ENCODE measurements around the gene VDR.

The VDR gene

GRCh38 chr12:47862881-47863280 is 41.9 kb downstream of the VDR start:
- Histone ChIP-seq H3K4me3 (ENCODE audit: low read length) (no peak overlapping the region), H3K9ac (ENCODE audit: low read length) (no peak overlapping the region), H3K27ac (ENCODE audit: low read length) (no peak overlapping the region), H3K4me2 (ENCODE audit: low read length) (no peak overlapping the region), H3K9me3 (ENCODE audit: insufficient read depth, low read length) (no peaks in the 10 kb centered on the region), H3K36me3 (replicated peaks; ENCODE audit: low read depth, low read length) (no peaks in the 10 kb centered on the region), H3K27me3 (ENCODE audit: low read depth, low read length) (peaks cover 11% of the 10 kb centered on the region; the same call in 1 of the 2 replicates), H3K79me2 (ENCODE audit: low read length) (no peaks in the 10 kb centered on the region), H3K4me1 (ENCODE audit: low read length) (peaks cover 3% of the 10 kb centered on the region), H4K20me1 (ENCODE audit: insufficient read depth, low read length) (no peaks in the 10 kb centered on the region), H2AFZ (ENCODE audit: low read depth, low read length) (no peak overlapping the region)
- TF ChIP-seq, protein P1, sequence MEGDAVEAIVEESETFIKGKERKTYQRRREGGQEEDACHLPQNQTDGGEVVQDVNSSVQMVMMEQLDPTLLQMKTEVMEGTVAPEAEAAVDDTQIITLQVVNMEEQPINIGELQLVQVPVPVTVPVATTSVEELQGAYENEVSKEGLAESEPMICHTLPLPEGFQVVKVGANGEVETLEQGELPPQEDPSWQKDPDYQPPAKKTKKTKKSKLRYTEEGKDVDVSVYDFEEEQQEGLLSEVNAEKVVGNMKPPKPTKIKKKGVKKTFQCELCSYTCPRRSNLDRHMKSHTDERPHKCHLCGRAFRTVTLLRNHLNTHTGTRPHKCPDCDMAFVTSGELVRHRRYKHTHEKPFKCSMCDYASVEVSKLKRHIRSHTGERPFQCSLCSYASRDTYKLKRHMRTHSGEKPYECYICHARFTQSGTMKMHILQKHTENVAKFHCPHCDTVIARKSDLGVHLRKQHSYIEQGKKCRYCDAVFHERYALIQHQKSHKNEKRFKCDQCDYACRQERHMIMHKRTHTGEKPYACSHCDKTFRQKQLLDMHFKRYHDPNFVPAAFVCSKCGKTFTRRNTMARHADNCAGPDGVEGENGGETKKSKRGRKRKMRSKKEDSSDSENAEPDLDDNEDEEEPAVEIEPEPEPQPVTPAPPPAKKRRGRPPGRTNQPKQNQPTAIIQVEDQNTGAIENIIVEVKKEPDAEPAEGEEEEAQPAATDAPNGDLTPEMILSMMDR (IDR thresholded peaks at IDR 0.05; ENCODE audit: low read depth, low read length) = no peak

- no peaks in the 10 kb centered on the region for H3K9me3 ChIP-seq (ENCODE audit: insufficient read depth, low read length)
- H3K9ac ChIP-seq (ENCODE audit: low read length) = no peak overlapping the region
- H3K79me2 ChIP-seq (ENCODE audit: low read length) = no peaks in the 10 kb centered on the region
- no peaks in the 10 kb centered on the region for H3K36me3 ChIP-seq (replicated peaks; ENCODE audit: low read depth, low read length)
- TF ChIP-seq, protein P1 (IDR thresholded peaks at IDR 0.05; ENCODE audit: low read depth, low read length) = no peak
- TF ChIP-seq EZH2phosphoT487 (IDR thresholded peaks at IDR 0.05; ENCODE audit: low read depth) = no peak
- no peaks in the 10 kb centered on the region for H4K20me1 ChIP-seq (ENCODE audit: insufficient read depth, low read length)
- H3K4me1 ChIP-seq (ENCODE audit: low read length) = no peaks in the 10 kb centered on the region
- H3K27ac ChIP-seq (ENCODE audit: low read length) = no peak overlapping the region
- peaks cover 11% of the 10 kb centered on the region; the same call in 1 of the 2 replicates for H3K27me3 ChIP-seq (ENCODE audit: low read depth, low read length)
- no peak overlapping the region for H2AFZ ChIP-seq (ENCODE audit: low read depth, low read length)
- no peak overlapping the region for H3K4me3 ChIP-seq (ENCODE audit: low read length)
- no peak overlapping the region for H3K4me2 ChIP-seq (ENCODE audit: low read length)
Measured at GRCh38 chr12:47862167-47862750, 42.5 kb downstream of the VDR start.

DNA sequence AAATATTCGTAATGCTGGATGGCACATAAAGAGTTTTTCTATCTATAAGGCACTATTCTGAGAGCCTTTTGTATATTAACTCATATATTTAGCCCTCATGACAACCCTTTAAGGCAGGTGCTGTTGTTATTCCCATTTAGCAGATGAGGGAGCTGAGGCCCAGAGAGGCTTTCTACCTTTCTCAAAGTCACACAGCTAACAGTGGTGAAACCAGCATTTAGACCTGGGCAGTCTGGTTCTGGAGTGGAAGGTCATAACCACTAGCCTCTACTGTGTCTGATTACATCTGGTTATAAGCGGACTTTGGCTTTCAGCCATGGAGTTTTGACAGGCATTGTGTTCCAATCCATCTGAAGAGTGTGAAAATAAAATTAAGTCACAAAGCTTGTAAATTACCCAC is 43.9 kb downstream of the VDR start:
- Histone ChIP-seq H3K27me3 (ENCODE audit: low read depth, low read length) (peaks cover 11% of the 10 kb centered on the region; the same call in 1 of the 2 replicates), H3K36me3 (replicated peaks; ENCODE audit: low read depth, low read length) (no peaks in the 10 kb centered on the region), H3K4me1 (ENCODE audit: low read length) (no peaks in the 10 kb centered on the region), H3K79me2 (ENCODE audit: low read length) (no peaks in the 10 kb centered on the region), H3K9me3 (ENCODE audit: insufficient read depth, low read length) (no peaks in the 10 kb centered on the region), H3K4me2 (ENCODE audit: low read length) (no peak overlapping the region), H3K9ac (ENCODE audit: low read length) (no peak overlapping the region), H3K27ac (ENCODE audit: low read length) (no peak overlapping the region), H4K20me1 (ENCODE audit: insufficient read depth, low read length) (no peaks in the 10 kb centered on the region), H2AFZ (ENCODE audit: low read depth, low read length) (no peak overlapping the region), H3K4me3 (ENCODE audit: low read length) (no peak overlapping the region)
- TF ChIP-seq, protein P1 (IDR thresholded peaks at IDR 0.05; ENCODE audit: low read depth, low read length) = no peak
- TF ChIP-seq EZH2phosphoT487 (IDR thresholded peaks at IDR 0.05; ENCODE audit: low read depth) = no peak

- H3K36me3 ChIP-seq (replicated peaks; ENCODE audit: low read depth, low read length) = no peaks in the 10 kb centered on the region
- no peak for TF ChIP-seq EZH2phosphoT487 (IDR thresholded peaks at IDR 0.05; ENCODE audit: low read depth)
- TF ChIP-seq, protein P1 (IDR thresholded peaks at IDR 0.05; ENCODE audit: low read depth, low read length) = no peak
Measured at GRCh38 chr12:47860279-47860841, 44.4 kb downstream of the VDR start.

More at GRCh38 chr12:47860279-47860841, 44.4 kb downstream of the VDR start:
- no peak overlapping the region for H3K4me2 ChIP-seq (ENCODE audit: low read length)
- H4K20me1 ChIP-seq (ENCODE audit: insufficient read depth, low read length) = no peaks in the 10 kb centered on the region
- H3K4me1 ChIP-seq (ENCODE audit: low read length) = no peaks in the 10 kb centered on the region
- no peaks in the 10 kb centered on the region for H3K9me3 ChIP-seq (ENCODE audit: insufficient read depth, low read length)
- peaks cover 11% of the 10 kb centered on the region; the same call in 1 of the 2 replicates for H3K27me3 ChIP-seq (ENCODE audit: low read depth, low read length)
- H3K9ac ChIP-seq (ENCODE audit: low read length) = no peak overlapping the region
- H3K27ac ChIP-seq (ENCODE audit: low read length) = no peak overlapping the region
- no peak overlapping the region for H3K4me3 ChIP-seq (ENCODE audit: low read length)
- H2AFZ ChIP-seq (ENCODE audit: low read depth, low read length) = no peak overlapping the region
- no peaks in the 10 kb centered on the region for H3K79me2 ChIP-seq (ENCODE audit: low read length)
